ENCODE measurements around the gene UBE2H.

The UBE2H gene

GRCh38 chr7:129949292-129950133 lies 3.2 kb downstream of the UBE2H start:
- H3K79me2 ChIP-seq (ENCODE audit: insufficient read depth, low read length) = peaks cover 67% of the 10 kb centered on the region
- H3K9ac ChIP-seq (ENCODE audit: low read length) = peak overlapping the region; percentile 77
- H3K9me2 ChIP-seq (replicated peaks; ENCODE audit: insufficient read depth, low read length) = no peaks in the 10 kb centered on the region
- H2AFZ ChIP-seq (ENCODE audit: low read depth, low read length, severe bottlenecking) = no peak overlapping the region
- peak overlapping the region; percentile 98 for H3K4me2 ChIP-seq (ENCODE audit: low read depth, low read length, poor library complexity, severe bottlenecking)
- TF ChIP-seq EZH2phosphoT487 (conservative IDR thresholded peaks at IDR 0.05; ENCODE audit: low read length) (no peak), CTCF (IDR thresholded peaks at IDR 0.05; ENCODE audit: insufficient read depth, low read length, poor library complexity, severe bottlenecking) (no peak)
- H3K4me3 ChIP-seq (ENCODE audit: insufficient read depth, low read length, poor library complexity, severe bottlenecking) = peak overlapping the region; percentile 78
- H3K9me3 ChIP-seq (ENCODE audit: insufficient read depth, low read length) = no peaks in the 10 kb centered on the region
- peak overlapping the region; percentile 83 for H3K27ac ChIP-seq (ENCODE audit: low read depth, low read length)
- H4K20me1 ChIP-seq (ENCODE audit: low read depth, low read length) = no peaks in the 10 kb centered on the region; the same call in 1 of the 2 replicates
- H3F3A ChIP-seq (ENCODE audit: insufficient read depth) = peaks cover 24% of the 10 kb centered on the region
- H3K27me3 ChIP-seq (ENCODE audit: low read length) = no peaks in the 10 kb centered on the region
- H3K36me3 ChIP-seq (ENCODE audit: low read length) = no peaks in the 10 kb centered on the region

GRCh38 chr7:129948877-129949291 lies 3.9 kb downstream of the UBE2H start:
- no peaks in the 10 kb centered on the region for H3K36me3 ChIP-seq (ENCODE audit: low read length)
- H3K79me2 ChIP-seq (ENCODE audit: insufficient read depth, low read length) = peaks cover 72% of the 10 kb centered on the region
- H4K20me1 ChIP-seq (ENCODE audit: low read depth, low read length) = no peaks in the 10 kb centered on the region; the same call in 1 of the 2 replicates
- no peaks in the 10 kb centered on the region for H3K9me2 ChIP-seq (replicated peaks; ENCODE audit: insufficient read depth, low read length)
- no peak overlapping the region for H2AFZ ChIP-seq (ENCODE audit: low read depth, low read length, severe bottlenecking)
- H3K27me3 ChIP-seq (ENCODE audit: low read length) = no peaks in the 10 kb centered on the region
- TF ChIP-seq EZH2phosphoT487 (conservative IDR thresholded peaks at IDR 0.05; ENCODE audit: low read length) (no peak), CTCF (IDR thresholded peaks at IDR 0.05; ENCODE audit: insufficient read depth, low read length, poor library complexity, severe bottlenecking) (no peak)
- H3K4me3 ChIP-seq (ENCODE audit: insufficient read depth, low read length, poor library complexity, severe bottlenecking) = peak overlapping the region; percentile 78
- peak overlapping the region; percentile 83 for H3K27ac ChIP-seq (ENCODE audit: low read depth, low read length)
- H3K9me3 ChIP-seq (ENCODE audit: insufficient read depth, low read length) = no peaks in the 10 kb centered on the region
- H3F3A ChIP-seq (ENCODE audit: insufficient read depth) = peaks cover 24% of the 10 kb centered on the region
- peak overlapping the region; percentile 77 for H3K9ac ChIP-seq (ENCODE audit: low read length)
- peak overlapping the region; percentile 98 for H3K4me2 ChIP-seq (ENCODE audit: low read depth, low read length, poor library complexity, severe bottlenecking)

- no peaks in the 10 kb centered on the region; the same call in 1 of the 2 replicates for H4K20me1 ChIP-seq (ENCODE audit: low read depth, low read length)
- no peak for TF ChIP-seq CTCF (IDR thresholded peaks at IDR 0.05; ENCODE audit: insufficient read depth, low read length, poor library complexity, severe bottlenecking)
- TF ChIP-seq EZH2phosphoT487 (conservative IDR thresholded peaks at IDR 0.05; ENCODE audit: low read length) = no peak
- H3F3A ChIP-seq (ENCODE audit: insufficient read depth) = peaks cover 24% of the 10 kb centered on the region
- no peak overlapping the region for H3K4me2 ChIP-seq (ENCODE audit: low read depth, low read length, poor library complexity, severe bottlenecking)
- H3K27ac ChIP-seq (ENCODE audit: low read depth, low read length) = no peak overlapping the region
- no peaks in the 10 kb centered on the region for H3K36me3 ChIP-seq (ENCODE audit: low read length)
- H2AFZ ChIP-seq (ENCODE audit: low read depth, low read length, severe bottlenecking) = no peak overlapping the region
- no peaks in the 10 kb centered on the region for H3K27me3 ChIP-seq (ENCODE audit: low read length)
- no peak overlapping the region for H3K4me3 ChIP-seq (ENCODE audit: insufficient read depth, low read length, poor library complexity, severe bottlenecking)
- no peaks in the 10 kb centered on the region for H3K9me2 ChIP-seq (replicated peaks; ENCODE audit: insufficient read depth, low read length)
- peaks cover 76% of the 10 kb centered on the region for H3K79me2 ChIP-seq (ENCODE audit: insufficient read depth, low read length)
- no peaks in the 10 kb centered on the region for H3K9me3 ChIP-seq (ENCODE audit: insufficient read depth, low read length)
- H3K9ac ChIP-seq (ENCODE audit: low read length) = no peak overlapping the region
These were observed 4.4 kb downstream of the UBE2H start for GRCh38 chr7:129948338-129948737.
